CD4-positive, alpha-beta T cell treated with Interleukin-2 at 100 ng/mL for 4 hours (primary cell): ENCODE measurements around the gene HS3ST3B1.

ENCODE experiments used
- DNase-seq: peaks from one replicate; pipeline ENCODE4 v3.0.0-alpha.2; 2020; ENCODE audit warnings: low spot score

Gene HS3ST3B1

GRCh38 chr17:14300575-14301278 is at the start of gene HS3ST3B1:
Gene HS3ST3B1 (plus strand): TSS chr17:14301081. CDS start chr17:14301519, 438 bp downstream.
- peak; percentile 99 for DNase-seq

GRCh38 chr17:14261406-14261805 is 39.5 kb upstream of the HS3ST3B1 start:
- DNase-seq, result no peak

- peak; percentile 2 for DNase-seq
Observed at GRCh38 chr17:14268264-14268663, 32.6 kb upstream of the HS3ST3B1 start.

- DNase-seq, result no peak
Observed at GRCh38 chr17:14269473-14269872, 31.4 kb upstream of the HS3ST3B1 start.

- no peak for DNase-seq
Observed at GRCh38 chr17:14270508-14270907, 30.4 kb upstream of the HS3ST3B1 start.

- DNase-seq, result no peak
Observed at GRCh38 chr17:14276535-14277250, 24.2 kb upstream of the HS3ST3B1 start.

- no peak for DNase-seq
Observed at GRCh38 chr17:14281530-14281929, 19.4 kb upstream of the HS3ST3B1 start.

- no peak for DNase-seq
Observed at GRCh38 chr17:14282726-14283125, 18.2 kb upstream of the HS3ST3B1 start.

GRCh38 chr17:14289162-14289561 is 11.7 kb upstream of the HS3ST3B1 start:
- no peak for DNase-seq

- DNase-seq, result no peak
Observed at GRCh38 chr17:14294876-14295275, 6.0 kb upstream of the HS3ST3B1 start.

GRCh38 chr17:14295676-14296075 is 5.2 kb upstream of the HS3ST3B1 start:
- DNase-seq, result no peak

- no peak for DNase-seq
Observed at GRCh38 chr17:14296166-14296910, 4.5 kb upstream of the HS3ST3B1 start.

- no peak for DNase-seq
Observed at GRCh38 chr17:14297161-14297851, 3.6 kb upstream of the HS3ST3B1 start.

GRCh38 chr17:14298221-14298946 is 2.5 kb upstream of the HS3ST3B1 start:
- DNase-seq, result no peak

- DNase-seq, result no peak
Observed at GRCh38 chr17:14298947-14299279, 2.0 kb upstream of the HS3ST3B1 start.

- DNase-seq, result no peak
Observed at GRCh38 chr17:14299280-14300141, 1.4 kb upstream of the HS3ST3B1 start.

- no peak for DNase-seq
Observed at GRCh38 chr17:14301279-14302090, 604 bp downstream of the HS3ST3B1 start.

- peak; percentile 50 for DNase-seq
Observed at GRCh38 chr17:14302091-14302430, 1.2 kb downstream of the HS3ST3B1 start.

GRCh38 chr17:14302431-14303099 is 1.7 kb downstream of the HS3ST3B1 start:
- DNase-seq, result peak; percentile 83
